CD4-positive, alpha-beta T cell treated with Interleukin-17A for 1 hour (primary cell): ENCODE results near the gene CCDC148.

ENCODE experiments used
- DNase-seq: peaks from one replicate; pipeline ENCODE4 v3.0.0-alpha.2; 2020

The CCDC148 gene

DNA sequence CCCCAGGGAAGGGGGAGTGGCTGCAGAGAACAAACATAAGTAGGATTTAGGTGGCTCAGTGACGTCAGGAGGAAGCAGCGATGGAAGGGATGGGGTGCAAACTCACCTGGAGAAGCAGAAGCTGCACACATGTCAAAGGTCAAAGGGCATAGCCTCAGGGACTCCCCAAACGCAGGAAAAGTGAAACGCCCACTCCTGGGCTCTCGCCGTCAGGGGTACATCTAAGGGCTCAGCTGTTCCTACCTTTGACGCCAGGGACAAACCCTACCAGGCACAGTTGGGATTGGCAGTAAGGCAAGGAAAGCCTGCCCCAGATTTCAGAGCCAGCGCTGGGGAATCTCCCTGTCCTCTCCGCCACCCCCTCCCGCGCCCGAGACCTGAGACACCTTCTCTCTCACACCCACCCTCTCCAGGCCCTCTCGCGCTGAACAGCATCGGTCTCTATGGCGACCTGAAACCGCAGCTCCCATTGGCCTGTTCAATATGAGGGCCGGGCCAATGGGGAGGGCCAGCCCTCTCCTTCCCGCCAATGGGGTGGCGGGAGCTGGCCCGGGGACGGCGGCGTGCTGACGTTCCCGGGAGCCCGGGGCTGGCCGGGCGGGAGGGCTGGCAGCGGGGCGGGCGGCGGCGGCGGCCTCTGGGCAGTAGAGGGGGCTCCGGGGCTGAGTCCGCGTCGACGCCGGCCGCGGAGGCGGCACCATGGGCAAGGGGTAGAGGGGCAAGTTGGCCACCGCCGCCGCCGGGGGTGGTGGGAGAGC lies at the start of gene CCDC148, which contains the start of gene PKP4:
TSS of gene CCDC148 (minus strand) at position 445 of the 758 bp plus-strand sequence. CDS start at position 131, 314 bp downstream.
TSS of gene PKP4 (plus strand) at position 644 of the 758 bp plus-strand sequence. CDS start 76,233 bp downstream, outside the sequence.
- peak; percentile 95 for DNase-seq

DNA sequence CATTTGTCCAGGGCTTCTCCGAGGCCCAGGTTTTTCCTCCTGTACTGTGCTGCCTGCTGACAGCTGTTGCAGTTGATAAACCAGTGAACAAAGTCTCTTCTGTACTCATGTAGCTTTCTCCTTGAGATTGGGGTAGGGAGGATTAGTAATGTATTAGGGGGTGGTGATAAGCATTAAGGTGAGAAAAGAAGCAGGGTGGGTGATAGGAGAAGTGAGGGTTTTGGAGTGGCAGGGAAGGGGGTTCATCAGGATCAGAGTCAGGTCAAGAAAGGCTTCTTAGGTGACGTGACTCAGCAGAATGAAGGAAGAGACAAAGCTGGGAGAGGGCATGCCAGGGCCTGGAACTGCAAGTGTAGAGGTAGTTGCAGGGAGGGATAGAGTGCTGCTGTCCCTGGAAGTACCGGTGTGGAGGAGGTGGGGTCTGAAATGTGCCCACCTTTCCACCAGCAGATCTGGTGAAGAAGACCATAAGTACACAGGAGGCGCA lies 48.9 kb upstream of the CCDC148 start:
- DNase-seq = no peak

DNA sequence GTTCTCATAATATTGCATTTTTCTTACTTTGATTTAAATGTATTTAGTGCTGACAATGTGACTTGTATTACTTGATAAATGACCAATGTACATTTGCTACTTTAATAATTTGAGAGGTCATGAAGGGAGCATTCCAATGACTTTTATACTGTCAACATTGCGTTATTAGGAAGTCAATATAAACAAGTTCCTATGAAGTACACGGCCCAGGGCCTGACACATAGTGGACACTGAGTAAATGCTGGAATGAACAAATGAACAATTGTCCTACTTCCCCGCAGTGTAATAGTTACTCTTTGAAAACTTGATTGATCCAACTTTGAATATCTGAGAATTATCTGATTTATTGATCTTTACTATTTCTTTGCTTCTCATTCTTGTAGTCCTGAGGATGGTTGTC lies 47.5 kb upstream of the CCDC148 start:
- no peak for DNase-seq

DNA sequence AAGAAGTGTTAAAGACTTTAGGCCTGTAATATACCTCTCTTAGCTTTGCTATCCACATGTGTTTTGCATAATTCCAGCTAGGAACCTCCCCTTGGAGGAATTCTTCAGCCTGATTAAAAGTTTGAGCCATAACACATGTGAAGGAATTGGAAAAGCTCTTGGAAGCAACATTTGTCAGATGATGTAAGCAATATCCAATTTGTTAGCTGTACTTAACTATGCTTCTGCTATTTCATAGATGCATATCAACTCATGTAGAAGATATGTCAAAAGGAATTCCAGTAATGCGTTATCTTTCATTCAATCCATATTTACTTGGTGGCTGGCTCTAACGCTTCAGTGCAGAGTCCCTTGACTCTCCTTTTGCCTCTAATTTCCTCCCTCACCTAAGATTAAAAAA lies 46.4 kb upstream of the CCDC148 start:
- no peak for DNase-seq

DNA sequence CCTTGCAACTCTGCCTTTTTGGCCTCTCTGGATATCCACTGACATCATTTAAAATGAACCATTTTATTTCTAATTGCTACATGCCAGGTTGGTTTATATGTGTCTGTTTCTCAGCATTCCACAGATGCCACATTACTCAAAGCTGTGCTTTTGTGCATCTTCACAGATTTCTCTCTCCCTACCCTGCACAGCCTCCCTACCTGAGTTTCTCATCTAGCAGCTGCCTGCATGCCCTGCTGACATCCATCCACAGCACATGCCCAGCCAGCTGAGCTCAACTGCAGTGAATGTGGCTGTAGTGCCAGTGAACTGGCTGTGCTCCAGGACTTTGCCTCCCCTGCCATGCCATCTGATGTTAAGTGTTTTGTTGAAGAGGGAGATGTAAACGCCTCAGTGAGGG lies 44.7 kb upstream of the CCDC148 start:
- DNase-seq = no peak

DNA sequence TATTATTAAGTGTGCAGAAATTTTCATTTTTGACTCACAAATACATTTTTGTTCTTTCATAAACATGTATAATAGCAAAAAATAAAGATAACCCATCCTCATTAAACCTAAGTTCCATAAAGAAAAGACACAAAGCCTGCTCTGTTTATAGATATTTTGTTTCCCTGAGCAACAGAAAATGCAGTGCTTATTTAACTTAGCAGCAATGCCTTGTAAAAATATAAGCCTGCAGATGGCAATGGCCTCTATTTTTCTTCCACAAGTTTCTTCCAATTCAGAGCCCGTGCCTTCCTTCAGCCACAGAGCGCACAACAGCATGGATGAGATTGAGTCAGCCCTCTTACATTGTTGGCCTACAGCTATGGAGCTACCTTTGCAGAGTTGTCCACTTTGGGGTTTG lies 43.8 kb upstream of the CCDC148 start:
- no peak for DNase-seq

DNA sequence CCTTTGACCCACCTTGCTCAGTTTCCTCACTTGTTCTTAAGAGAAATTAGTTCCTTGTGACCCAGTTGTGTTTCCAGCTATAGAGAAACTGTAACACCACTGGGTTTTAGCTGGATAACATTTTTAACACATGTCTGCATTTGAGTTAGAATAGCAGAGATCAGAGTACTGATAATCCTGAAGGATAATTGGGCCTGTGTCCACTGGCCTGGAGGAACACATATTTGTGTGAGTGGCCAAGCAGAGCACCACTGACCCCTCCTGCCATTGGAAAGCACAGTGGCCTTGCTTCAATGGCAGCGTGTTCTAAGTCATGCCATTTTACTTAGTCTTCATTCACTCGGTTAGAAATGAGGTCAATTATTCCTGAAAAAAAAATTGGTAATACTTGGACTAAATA lies 42.8 kb upstream of the CCDC148 start:
- DNase-seq = no peak

DNA sequence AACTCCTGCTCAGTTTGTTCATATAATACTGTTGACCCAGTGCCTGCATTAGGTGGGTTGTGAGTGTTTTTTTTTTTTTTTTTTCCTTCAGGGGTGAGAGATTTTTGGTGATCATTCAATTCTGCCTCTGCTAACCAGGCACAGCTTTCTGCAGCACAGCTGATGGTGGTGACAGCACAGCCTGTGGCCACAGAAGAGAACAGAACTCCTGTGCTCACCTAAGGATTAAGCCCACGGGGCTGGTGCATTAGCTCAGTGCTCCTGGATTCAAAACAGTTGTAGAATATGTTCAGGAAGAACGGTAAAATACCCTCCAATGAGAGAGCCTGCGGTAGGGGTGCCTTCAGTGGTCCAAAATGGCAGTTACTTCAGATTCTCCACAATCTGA lies 42.2 kb upstream of the CCDC148 start:
- no peak for DNase-seq

DNA sequence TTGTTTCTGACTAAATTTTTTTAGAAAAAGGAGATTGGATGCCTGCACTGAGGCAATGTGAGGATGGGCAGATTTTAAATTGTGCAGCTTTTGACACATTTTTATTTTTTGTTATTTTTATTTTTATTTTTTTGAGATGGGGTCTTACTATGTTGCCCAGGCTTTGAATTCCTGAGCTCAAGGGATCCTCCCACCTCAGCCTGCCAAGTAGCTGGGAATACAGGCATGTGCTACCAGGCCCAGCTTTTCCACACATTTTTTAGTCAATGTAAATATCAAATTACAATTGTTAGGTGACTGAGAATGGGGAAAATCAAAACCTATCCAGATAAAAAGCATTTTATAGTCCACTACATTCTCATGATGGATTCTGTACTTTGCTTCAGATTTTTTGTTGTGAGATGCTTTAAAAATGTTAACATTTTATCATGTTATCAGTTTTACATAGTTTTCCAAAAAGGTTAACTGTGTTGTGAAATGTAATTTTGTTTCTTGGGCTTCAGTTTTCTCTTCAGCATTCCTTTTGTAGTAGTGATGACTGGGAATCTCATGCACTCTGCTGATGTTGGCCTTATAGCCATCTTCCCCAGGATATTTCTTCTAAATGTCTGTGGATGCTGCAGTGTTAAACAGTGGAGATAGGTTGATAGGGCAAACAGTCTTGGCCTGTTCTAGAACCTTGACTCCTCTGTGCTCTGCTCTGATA lies 41.6 kb upstream of the CCDC148 start:
- no peak for DNase-seq

DNA sequence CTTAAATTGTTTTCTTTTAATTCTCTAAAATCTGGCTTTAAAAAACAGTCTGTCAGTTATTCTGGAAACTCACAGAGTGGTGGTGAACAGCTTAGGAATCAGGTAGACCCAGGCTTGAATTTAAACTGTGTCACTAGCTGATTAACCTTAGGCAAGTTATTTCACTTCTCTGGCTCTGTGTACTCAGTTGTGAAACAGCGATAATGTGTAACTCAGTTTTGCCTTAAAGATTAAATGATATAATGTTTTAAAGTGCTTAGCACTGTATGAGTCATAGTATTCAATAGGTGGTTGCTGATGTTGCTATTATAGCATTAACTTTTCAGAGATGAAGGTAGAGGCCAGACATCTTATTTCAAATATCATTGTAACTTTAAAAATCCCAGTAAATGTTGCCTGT lies 40.9 kb upstream of the CCDC148 start:
- DNase-seq = no peak

DNA sequence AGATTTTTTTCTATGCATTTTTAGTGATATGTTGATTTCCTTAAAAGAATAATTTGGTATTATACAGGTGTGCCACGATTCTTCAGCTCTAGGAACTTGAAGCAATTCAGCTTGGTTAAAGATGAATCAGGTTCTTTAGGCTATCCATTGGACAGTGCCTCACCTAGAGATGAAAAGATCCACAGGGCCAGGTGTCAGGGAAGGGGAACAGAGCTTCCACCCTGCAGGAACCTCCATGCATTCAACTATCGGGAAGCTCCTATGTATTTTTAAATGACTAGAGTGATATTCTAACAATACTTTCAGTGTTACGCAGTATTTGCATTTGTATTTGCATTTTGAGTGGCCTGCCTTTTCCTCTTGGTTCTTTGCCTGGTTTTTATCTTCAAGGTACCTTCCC lies 40.4 kb upstream of the CCDC148 start:
- no peak for DNase-seq

DNA sequence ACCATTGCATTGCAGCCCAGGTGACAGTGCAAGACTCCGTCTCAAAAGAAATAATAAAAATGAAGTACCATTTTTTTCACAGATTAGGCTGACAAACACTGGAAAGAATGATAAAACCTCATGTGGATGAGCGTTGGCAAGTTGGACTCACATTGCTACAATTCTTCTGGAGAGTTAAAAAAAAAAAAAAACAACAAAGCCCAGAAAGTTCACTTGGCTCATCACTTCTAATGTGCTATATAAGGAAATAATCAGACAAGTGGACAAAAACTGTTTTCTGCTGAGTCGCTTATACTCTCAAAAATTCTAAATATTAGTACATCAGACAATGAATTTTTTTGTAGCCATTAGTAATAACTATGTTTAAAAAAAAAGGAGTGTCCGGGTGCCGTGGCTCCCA lies 38.6 kb upstream of the CCDC148 start:
- DNase-seq = no peak

DNA sequence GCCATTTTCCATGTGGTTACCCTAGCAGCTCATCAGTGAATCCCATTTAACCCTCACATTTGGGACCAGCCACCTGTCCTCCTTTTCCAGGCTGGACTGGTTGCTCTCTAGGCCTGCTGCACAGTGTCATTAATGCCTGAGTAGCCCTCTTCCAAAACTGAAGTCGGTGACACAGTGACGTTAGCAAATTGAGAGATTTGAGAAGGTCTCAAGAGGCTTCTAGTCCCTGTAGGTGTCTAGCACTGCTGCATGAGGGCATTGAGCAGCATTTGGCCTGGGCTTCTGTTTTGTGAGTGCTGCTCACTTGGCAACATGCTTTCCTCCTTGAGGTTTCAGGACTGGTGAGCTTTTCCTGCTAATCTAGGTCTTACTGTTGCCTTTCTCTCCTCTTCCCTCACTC lies 36.9 kb upstream of the CCDC148 start:
- no peak for DNase-seq

DNA sequence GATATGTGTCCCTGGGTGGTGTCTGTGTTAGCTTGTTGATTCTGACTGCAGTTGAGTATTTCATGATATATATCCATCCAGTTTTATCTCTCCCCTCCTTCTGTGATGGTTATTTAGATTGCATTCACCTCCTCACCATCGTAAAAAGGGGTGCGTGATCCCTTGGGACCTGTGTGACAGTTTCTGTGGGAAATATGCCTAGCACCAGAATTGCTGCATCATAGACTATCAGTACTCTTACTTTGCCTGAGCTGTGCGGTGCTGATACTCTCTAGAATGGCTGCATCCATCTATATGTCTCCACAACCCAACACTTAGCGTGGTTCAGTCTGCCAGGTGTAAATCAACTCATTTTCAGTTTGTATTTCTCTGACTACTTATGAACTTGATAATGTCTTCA lies 34.5 kb upstream of the CCDC148 start:
- no peak for DNase-seq

DNA sequence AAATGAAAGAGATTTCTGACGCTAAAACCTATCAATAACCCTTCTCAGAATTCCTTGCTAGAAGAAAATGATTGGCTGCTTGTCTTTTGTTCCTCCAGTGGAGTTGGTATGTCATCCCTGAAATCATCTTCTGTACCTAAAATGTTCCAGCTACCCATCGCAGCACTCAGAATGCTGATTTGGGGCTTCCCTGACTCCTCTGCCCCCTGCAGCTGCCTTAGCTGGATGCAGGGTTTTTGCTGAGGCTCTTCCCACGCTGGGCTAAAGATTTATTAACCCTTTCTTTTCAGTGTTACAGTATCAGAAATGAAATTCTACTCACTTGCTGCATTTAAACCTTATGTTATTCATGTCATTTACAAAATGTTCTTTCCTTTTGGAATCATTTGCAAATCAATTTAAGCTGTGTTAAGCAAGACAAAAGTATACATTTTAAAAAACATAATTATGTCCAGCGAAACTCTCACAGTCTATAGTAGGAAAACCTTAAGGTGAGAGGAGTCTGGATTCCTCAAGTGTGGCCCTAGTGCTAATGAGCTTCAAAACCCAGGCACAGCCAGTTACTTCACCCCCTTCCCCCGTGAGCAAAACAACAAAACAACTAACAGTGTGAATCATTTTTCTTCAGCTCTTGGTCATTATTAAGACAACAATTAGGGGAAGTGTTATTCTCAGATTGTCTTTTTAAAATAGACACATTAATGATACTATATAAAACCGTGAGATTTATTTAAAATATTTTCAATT lies 33.0 kb upstream of the CCDC148 start:
- DNase-seq = no peak

DNA sequence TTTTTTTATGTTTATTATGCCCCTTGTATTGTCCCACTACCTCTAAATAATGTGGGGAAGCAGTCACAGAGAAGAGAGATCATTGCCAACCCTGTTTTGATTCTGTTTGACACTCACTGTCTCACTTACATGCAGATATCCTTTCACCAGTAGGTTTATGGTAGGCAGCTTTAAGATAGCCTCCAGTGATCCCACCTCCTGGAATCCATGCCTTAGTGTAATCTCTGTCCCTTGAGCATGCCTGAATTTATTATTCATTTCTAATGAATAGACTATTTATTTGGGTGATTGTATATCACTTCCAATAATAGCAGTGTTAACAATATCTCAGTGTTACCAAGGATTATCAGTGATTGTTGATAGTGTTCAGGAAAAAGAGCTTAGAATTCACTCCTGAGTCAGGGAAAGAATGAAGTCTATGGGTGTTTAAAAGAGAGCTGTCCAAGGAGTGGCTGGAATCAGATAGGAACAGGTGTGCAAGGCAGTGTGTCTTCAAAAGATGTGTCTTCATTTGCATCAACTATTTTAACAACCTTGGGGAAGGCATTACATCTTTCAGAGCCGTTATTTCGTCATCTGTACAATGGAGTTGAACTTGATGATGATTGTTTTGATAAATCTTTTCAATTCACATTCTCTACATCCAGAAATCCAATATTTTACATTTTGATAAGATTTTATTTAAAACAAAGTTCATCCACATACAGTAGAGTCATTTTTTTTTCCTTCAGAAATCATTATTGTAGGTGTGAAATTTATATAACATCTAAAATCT lies 32.1 kb upstream of the CCDC148 start:
- DNase-seq = no peak

DNA sequence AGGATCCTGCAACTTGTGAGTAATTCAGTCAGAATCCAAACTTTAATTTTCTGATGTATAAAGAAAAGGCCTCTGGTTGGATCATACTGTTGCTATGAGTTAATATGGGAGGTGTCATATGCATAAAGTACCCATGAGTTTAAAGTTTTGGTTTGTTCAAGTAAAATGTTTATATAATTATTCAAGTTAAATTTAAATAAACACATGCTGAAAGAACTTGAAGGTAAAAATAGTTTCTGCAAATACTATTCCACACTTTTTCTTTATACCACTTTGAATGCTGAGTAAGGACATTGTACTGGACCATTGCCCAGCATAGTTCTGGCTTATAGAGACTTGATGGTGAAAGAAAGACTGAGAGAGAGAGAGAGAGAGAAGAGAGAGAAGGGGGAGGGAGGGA lies 30.9 kb upstream of the CCDC148 start:
- no peak for DNase-seq

DNA sequence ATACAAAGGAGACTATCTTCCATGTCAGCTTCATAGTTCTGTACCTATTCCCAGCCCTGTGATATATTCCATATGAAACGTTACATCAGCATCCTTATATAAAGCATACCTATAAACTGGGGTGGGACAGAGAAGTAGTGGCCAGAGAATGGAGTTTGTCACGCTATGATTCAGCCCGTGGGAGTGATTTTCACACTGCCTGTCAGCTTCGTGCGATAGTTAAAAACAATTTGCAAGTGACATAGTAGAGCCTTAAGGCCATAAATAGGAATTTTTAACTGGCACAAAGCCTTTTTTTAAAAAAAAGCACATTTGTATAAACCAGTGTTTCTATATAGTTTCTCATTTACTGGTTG lies 30.4 kb upstream of the CCDC148 start:
- DNase-seq = no peak

DNA sequence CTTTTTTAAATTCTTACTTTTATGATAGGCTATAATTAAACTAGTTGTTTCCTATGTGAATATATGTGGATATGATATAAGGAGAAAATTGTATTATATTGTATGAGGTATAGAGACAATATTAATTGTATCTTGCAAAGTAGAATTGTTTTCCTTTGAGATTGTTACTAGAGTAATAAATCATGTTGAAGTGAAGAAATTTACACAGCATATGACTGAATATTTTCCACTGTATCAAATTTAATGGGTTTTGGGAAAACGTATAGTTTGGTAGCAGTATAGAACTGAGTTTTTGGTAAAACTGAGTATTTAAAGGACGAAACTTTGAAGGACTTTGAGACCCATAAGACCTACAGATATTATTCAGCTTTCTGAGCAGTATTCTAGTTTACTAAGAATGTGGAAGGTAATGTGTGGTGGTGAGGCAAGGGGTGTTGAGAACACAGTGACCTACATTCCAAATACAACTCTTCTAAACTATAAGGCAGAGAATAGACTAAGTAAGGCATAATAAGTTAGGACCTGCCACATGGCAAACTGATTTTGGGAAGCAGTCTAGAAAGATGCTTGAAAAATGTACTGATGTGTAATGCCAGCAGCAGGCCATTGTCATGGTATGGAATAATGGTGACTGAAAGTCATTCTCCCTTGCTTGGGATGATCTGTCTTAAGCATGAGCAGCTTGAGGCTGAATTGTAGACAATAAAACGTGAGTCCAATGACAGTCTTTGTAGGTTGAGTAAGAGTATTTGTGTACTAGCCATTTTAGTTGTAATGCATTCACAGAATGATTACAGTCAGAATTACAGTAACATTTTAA lies 29.8 kb upstream of the CCDC148 start:
- no peak for DNase-seq

DNA sequence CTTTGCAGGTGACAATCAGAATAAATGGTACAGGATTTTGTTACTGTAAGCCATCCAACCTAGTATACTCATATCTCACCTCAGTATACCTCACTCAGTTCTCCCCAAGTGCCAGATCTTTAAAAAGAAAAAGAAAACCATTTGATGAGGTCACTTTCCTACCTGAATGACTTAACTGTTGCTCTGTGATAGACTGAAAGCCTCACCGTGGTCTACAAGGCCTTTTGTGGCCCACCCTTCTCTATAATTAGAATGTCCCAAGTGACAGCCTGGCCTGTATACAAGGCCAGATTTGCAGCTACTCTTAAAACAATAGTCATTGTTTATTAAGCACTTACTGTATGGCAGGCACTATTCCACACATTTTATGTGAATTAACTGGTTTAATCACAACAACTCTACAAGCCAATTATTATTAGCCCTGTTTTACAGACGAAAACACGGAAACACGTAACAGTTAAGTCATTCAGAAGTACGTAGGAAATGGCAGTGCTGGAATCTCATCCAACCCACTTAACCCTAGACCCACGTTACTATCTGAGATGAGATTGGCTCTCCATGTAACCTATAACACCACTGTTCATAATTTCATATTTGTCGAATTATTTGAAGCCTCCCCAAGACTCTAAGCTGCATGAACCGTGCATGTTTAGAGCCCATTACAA lies 28.5 kb upstream of the CCDC148 start:
- DNase-seq = no peak

DNA sequence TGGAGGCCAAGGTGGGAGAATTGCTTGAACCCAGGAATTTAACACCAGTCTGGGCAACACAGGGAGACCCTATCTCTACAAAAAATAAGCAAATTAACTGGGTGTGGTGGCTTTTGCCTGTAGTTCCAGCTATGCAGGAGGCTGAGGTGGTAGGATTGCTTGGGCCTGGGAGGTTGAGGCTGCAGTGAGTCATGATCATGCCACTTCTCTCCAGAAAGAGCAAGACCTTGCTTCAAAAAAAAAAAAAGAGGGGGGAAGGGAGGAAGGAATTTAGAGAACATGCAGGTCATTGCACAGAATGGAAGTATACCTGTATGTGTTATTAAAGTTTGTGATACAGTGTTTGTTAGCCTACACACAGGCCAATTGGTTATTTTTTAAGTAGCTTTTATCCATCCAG lies 26.0 kb upstream of the CCDC148 start:
- DNase-seq = no peak
